Measurements from ENCODE around the gene METTL1. TPM values are rescaled to one million over a fixed set of nuclear protein-coding genes. Genes with fewer than 3 reads are reported as not detected.

The METTL1 gene
- total RNA-seq, 5 donors from 2014 or later (not counting 1 experiment from before 2014, with no cell fraction given) = 10.3 to 17.4 (median 14.5) TPM

- ChIA-PET CTCF (interaction anchor here (0.9 to 2.3 kb wide), 2 partner anchors 9 to 17 kb away, joined by 3 to 7 read pairs; partner anchors contain the start of gene TSFM (in 1 of the 2)), POLR2A (no interaction called here)
- no peaks in the 10 kb centered on the region for H3K9me3 ChIP-seq
- ATAC-seq (replicated peaks in 1 of 4) = peak; percentile 8 to 28 (median 14)
- peaks cover 5 to 6% of the 10 kb centered on the region in 2 donors for H3K36me3 ChIP-seq (ENCODE audit: control insufficient read depth in 2 of 2, extremely low read depth in 1 of 2, insufficient read depth in 1 of 2, low read length in 1 of 2)
- Mint-ChIP-seq H3K4me1 (peaks cover 23 to 36% (median 25%) of the 10 kb centered on the region in 3 donors), H3K27me3 (peaks cover 16 to 36% of the 10 kb centered on the region in 2 donors), H3K9me3 (no peaks in the 10 kb centered on the region), H3K27ac (no peak overlapping the region), H3K36me3 (peaks cover 7% of the 10 kb centered on the region), H3K4me3 (peak overlapping the region; percentile 79 to 86 (median 84))
- no peak overlapping the region for H3K27ac ChIP-seq (ENCODE audit: low read length)
- H3K27me3 ChIP-seq (replicated peaks in 1 of 2; ENCODE audit: control insufficient read depth in 2 of 2, extremely low read depth in 1 of 2, insufficient read depth in 2 of 2, low read length in 1 of 2) = peaks cover 19 to 35% of the 10 kb centered on the region in 2 experiments
- no peak for DNase-seq
- whole genome bisulfite sequencing (ENCODE audit: insufficient coverage) = 3% methylated on average over 25 of the region's 40 CpGs
- H3K4me3 ChIP-seq (ENCODE audit: control insufficient read depth in 1 of 2, extremely low read depth in 1 of 2, low read length in 1 of 2) = peak overlapping the region; percentile 65 to 68
- peaks cover 9 to 30% of the 10 kb centered on the region in 2 experiments for H3K4me1 ChIP-seq (ENCODE audit: control insufficient read depth in 1 of 2, extremely low read depth in 1 of 2, insufficient read depth in 2 of 2, low read length in 2 of 2)
Measured at GRCh38 chr12:57765698-57766463, 6.0 kb downstream of the METTL1 start.

- peak in 16 of 35 experiments; percentile 33 to 69 (median 47) for DNase-seq
- Histone ChIP-seq H3K36me3 (ENCODE audit: control insufficient read depth in 2 of 2, extremely low read depth in 1 of 2, insufficient read depth in 1 of 2, low read length in 1 of 2) (peaks cover 3 to 6% of the 10 kb centered on the region in 2 donors), H3K4me1 (ENCODE audit: control insufficient read depth in 1 of 2, extremely low read depth in 1 of 2, insufficient read depth in 2 of 2, low read length in 2 of 2) (peaks cover 9 to 29% of the 10 kb centered on the region in 2 experiments), H3K4me3 (ENCODE audit: control insufficient read depth in 1 of 2, extremely low read depth in 1 of 2, low read length in 1 of 2) (peak overlapping the region; percentile 65 to 68), H3K27ac (ENCODE audit: low read length) (no peak overlapping the region), H3K27me3 (replicated peaks in 1 of 2; ENCODE audit: control insufficient read depth in 2 of 2, extremely low read depth in 1 of 2, insufficient read depth in 2 of 2, low read length in 1 of 2) (peaks cover 19 to 35% of the 10 kb centered on the region in 2 experiments), H3K9me3 (no peaks in the 10 kb centered on the region)
- H3K9me3 Mint-ChIP-seq = no peaks in the 10 kb centered on the region
- POLR2A ChIA-PET = no interaction called here
- H3K27ac Mint-ChIP-seq = peak overlapping the region in 1 of 2 donors; percentile 15
- H3K4me1 Mint-ChIP-seq = peaks cover 23 to 35% (median 25%) of the 10 kb centered on the region in 3 donors
- ATAC-seq (replicated peaks in 1 of 4) = peak; percentile 80 to 83 (median 82)
- WGBS (ENCODE audit: insufficient coverage) = 3% methylated on average over 50 of the region's 60 CpGs
- peaks cover 7% of the 10 kb centered on the region for H3K36me3 Mint-ChIP-seq
- H3K4me3 Mint-ChIP-seq = peak overlapping the region; percentile 79 to 86 (median 84)
- peaks cover 16 to 36% of the 10 kb centered on the region in 2 donors for H3K27me3 Mint-ChIP-seq
- CTCF ChIA-PET = interaction anchor here (0.5 to 1.2 kb wide), 4 partner anchors 10 to 167 kb away, joined by 5 to 9 read pairs (median 8); partner anchors contain the start of gene MARCHF9 (in 1 of the 2)
Measured at GRCh38 chr12:57765003-57765697, 6.8 kb downstream of the METTL1 start.

- H3K27ac ChIP-seq (ENCODE audit: low read length) = no peak overlapping the region
- ATAC-seq (replicated peaks in 1 of 4) (peak; percentile 4 to 25 (median 14)), DNase-seq (no peak)
- POLR2A ChIA-PET = no interaction called here
- H3K36me3 ChIP-seq (ENCODE audit: control insufficient read depth in 2 of 2, extremely low read depth in 1 of 2, insufficient read depth in 1 of 2, low read length in 1 of 2) = peaks cover 3 to 6% of the 10 kb centered on the region in 2 donors
- H3K9me3 Mint-ChIP-seq = no peaks in the 10 kb centered on the region
- peaks cover 8% of the 10 kb centered on the region for H3K36me3 Mint-ChIP-seq
- CTCF ChIA-PET = interaction anchor here (0.5 to 1.2 kb wide), 4 partner anchors 9 to 167 kb away, joined by 5 to 9 read pairs (median 8); partner anchors contain the start of gene MARCHF9 (in 1 of the 2)
- H3K4me3 Mint-ChIP-seq = peak overlapping the region; percentile 79 to 86 (median 84)
- peaks cover 19 to 35% of the 10 kb centered on the region in 2 experiments for H3K27me3 ChIP-seq (replicated peaks in 1 of 2; ENCODE audit: control insufficient read depth in 2 of 2, extremely low read depth in 1 of 2, insufficient read depth in 2 of 2, low read length in 1 of 2)
- no peaks in the 10 kb centered on the region for H3K9me3 ChIP-seq
- no peak overlapping the region for H3K27ac Mint-ChIP-seq
- peaks cover 9 to 29% of the 10 kb centered on the region in 2 experiments for H3K4me1 ChIP-seq (ENCODE audit: control insufficient read depth in 1 of 2, extremely low read depth in 1 of 2, insufficient read depth in 2 of 2, low read length in 2 of 2)
- H3K4me3 ChIP-seq (ENCODE audit: control insufficient read depth in 1 of 2, extremely low read depth in 1 of 2, low read length in 1 of 2) = peak overlapping the region; percentile 65 to 68
- H3K27me3 Mint-ChIP-seq = peaks cover 16 to 36% of the 10 kb centered on the region in 2 donors
- WGBS (ENCODE audit: insufficient coverage) = 22% methylated on average over 15 of the region's 17 CpGs
- H3K4me1 Mint-ChIP-seq = peaks cover 28 to 40% (median 30%) of the 10 kb centered on the region in 3 donors
Measured at GRCh38 chr12:57764662-57765002, 7.3 kb downstream of the METTL1 start.

- Mint-ChIP-seq H3K27ac (peak overlapping the region in 1 of 2 donors; percentile 19), H3K4me3 (peak overlapping the region; percentile 79 to 86 (median 84)), H3K4me1 (peaks cover 33 to 45% (median 36%) of the 10 kb centered on the region in 3 donors), H3K9me3 (no peaks in the 10 kb centered on the region), H3K27me3 (peaks cover 16 to 36% of the 10 kb centered on the region in 2 donors), H3K36me3 (peaks cover 11% of the 10 kb centered on the region)
- ATAC-seq (replicated peaks in 1 of 4) (no peak), DNase-seq (no peak)
- Histone ChIP-seq H3K36me3 (ENCODE audit: control insufficient read depth in 2 of 2, extremely low read depth in 1 of 2, insufficient read depth in 1 of 2, low read length in 1 of 2) (peaks cover 1 to 5% of the 10 kb centered on the region in 2 donors), H3K27ac (ENCODE audit: low read length) (no peak overlapping the region), H3K9me3 (no peaks in the 10 kb centered on the region), H3K4me3 (ENCODE audit: control insufficient read depth in 1 of 2, extremely low read depth in 1 of 2, low read length in 1 of 2) (peak overlapping the region in 1 of 2 donors; percentile 65), H3K4me1 (ENCODE audit: control insufficient read depth in 1 of 2, extremely low read depth in 1 of 2, insufficient read depth in 2 of 2, low read length in 2 of 2) (peaks cover 9 to 33% of the 10 kb centered on the region in 2 experiments), H3K27me3 (replicated peaks in 1 of 2; ENCODE audit: control insufficient read depth in 2 of 2, extremely low read depth in 1 of 2, insufficient read depth in 2 of 2, low read length in 1 of 2) (peaks cover 19 to 35% of the 10 kb centered on the region in 2 experiments)
- ChIA-PET POLR2A (no interaction called here), CTCF (interaction anchor here (0.5 to 1.6 kb wide), 4 partner anchors 8 to 47 kb away, joined by 3 to 9 read pairs (median 6); partner anchors contain the start of gene MARCHF9 (in 1 of the 2))
- WGBS (ENCODE audit: insufficient coverage) = 89% methylated on average over 5 of the region's 6 CpGs
Measured at GRCh38 chr12:57763881-57764661, 7.8 kb downstream of the METTL1 start.

GRCh38 chr12:57762463-57762862 is 9.4 kb downstream of the METTL1 start:
- Histone ChIP-seq H3K27ac (ENCODE audit: low read length) (no peak overlapping the region), H3K36me3 (ENCODE audit: control insufficient read depth in 2 of 2, extremely low read depth in 1 of 2, insufficient read depth in 1 of 2, low read length in 1 of 2) (peaks cover 7 to 20% of the 10 kb centered on the region in 2 donors), H3K27me3 (replicated peaks in 1 of 2; ENCODE audit: control insufficient read depth in 2 of 2, extremely low read depth in 1 of 2, insufficient read depth in 2 of 2, low read length in 1 of 2) (peaks cover 19 to 35% of the 10 kb centered on the region in 2 experiments), H3K4me1 (ENCODE audit: control insufficient read depth in 1 of 2, extremely low read depth in 1 of 2, insufficient read depth in 2 of 2, low read length in 2 of 2) (peaks cover 9 to 35% of the 10 kb centered on the region in 2 experiments), H3K9me3 (no peaks in the 10 kb centered on the region), H3K4me3 (ENCODE audit: control insufficient read depth in 1 of 2, extremely low read depth in 1 of 2, low read length in 1 of 2) (no peak overlapping the region)
- POLR2A ChIA-PET = no interaction called here
- DNase-seq (no peak), ATAC-seq (replicated peaks in 1 of 4) (no peak)
- Mint-ChIP-seq H3K27ac (no peak overlapping the region), H3K4me3 (no peak overlapping the region), H3K4me1 (peaks cover 38 to 53% (median 43%) of the 10 kb centered on the region in 3 donors), H3K36me3 (peaks cover 12% of the 10 kb centered on the region), H3K27me3 (peaks cover 16 to 35% of the 10 kb centered on the region in 2 donors), H3K9me3 (no peaks in the 10 kb centered on the region)
- WGBS (ENCODE audit: insufficient coverage) = 86% methylated on average over 1 of the region's 2 CpGs
- CTCF ChIA-PET = interaction anchor here (1.2 to 1.6 kb wide), 3 partner anchors 19 to 141 kb away, joined by 3 read pairs; no protein-coding TSS in a partner anchor

Data from T-cell (primary cell).